HCT116 (cell line): ENCODE measurements around the gene NCKAP5L.

Source experiments
- CTCF ChIP-seq, 3 experiments: fragments of 200-600 bp in 1 of 3; sonication (generic) in 1 of 3; IDR thresholded peaks in 2 of 3; conservative IDR thresholded peaks in 1 of 3; 2 replicates each; pipeline ENCODE4 v1.5.1; 2012 to 2017; ENCODE audit warnings: low read depth in 2 of 3, low read length in 2 of 3, antibody characterized with exemption in 1 of 3, borderline replicate concordance in 1 of 3, control low read depth in 1 of 3, mild to moderate bottlenecking in 1 of 3, mixed read lengths in 1 of 3, mixed run types in 1 of 3, moderate library complexity in 1 of 3; ENCODE audit not compliant: insufficient read depth in 1 of 3
- EZH2 ChIP-seq: fragments of 200-600 bp; sonication (generic); IDR thresholded peaks from 2 replicates; pipeline ENCODE4 v1.6.1; 2017; ENCODE audit warnings: antibody characterized with exemption, mixed run types
- TCF7L2 ChIP-seq: IDR thresholded peaks from 2 replicates; pipeline ENCODE4 v1.7.0; 2011; ENCODE audit warnings: borderline replicate concordance, inconsistent platforms; ENCODE audit not compliant: insufficient read depth, insufficient read length; ENCODE audit errors: extremely low read depth
- YY1 ChIP-seq: IDR thresholded peaks from 2 replicates; pipeline ENCODE4 v1.6.1; 2011; ENCODE audit warnings: low read length, low read depth, moderate library complexity, mild to moderate bottlenecking; ENCODE audit not compliant: insufficient replicate concordance; ENCODE audit errors: extremely low read depth

GRCh38 chr12:49872781-49873181 is 44.6 kb upstream of the NCKAP5L start:
- TF ChIP-seq EZH2 (no peak), CTCF (IDR thresholded peaks at IDR 0.05 in 2 of 3, conservative IDR thresholded peaks at IDR 0.05 in 1 of 3; ENCODE audit: borderline replicate concordance in 1 of 3, insufficient read depth in 1 of 3, low read depth in 2 of 3, low read length in 2 of 3) (no peak), TCF7L2 (no peak), YY1 (no peak)
